Measurements from ENCODE around the gene CORO1C. TPM values are rescaled to one million over a fixed set of nuclear protein-coding genes. Genes with fewer than 3 reads are reported as not detected.

CORO1C gene
- total and polyA plus RNA-seq, 9 of the 15 experiments (the other 6 are each of a cell fraction or from before 2014, with no cell fraction given): 55.2 to 280 (median 150) TPM

GRCh38 chr12:108677381-108677780 is 53.9 kb downstream of the CORO1C start (continued):
- no peak for TF ChIP-seq CHD7 (IDR thresholded peaks at IDR 0.05; ENCODE audit: low read depth, low read length)
- no peak for TF ChIP-seq FOXA3 (CRISPR knock-in tag; conservative IDR thresholded peaks at IDR 0.05 in 1 of 2, IDR thresholded peaks at IDR 0.05 in 1 of 2)
